HG03175 (cell line): ENCODE measurements around the gene MORC2.

ENCODE experiments used
- ATAC-seq: cut with Tn5 transposase; IDR thresholded peaks from one replicate; pipeline ENCODE4 v1.9.1; 2021; ENCODE audit warnings: mild to moderate bottlenecking, moderate library complexity; ENCODE audit not compliant: unreplicated experiment

Gene MORC2

GRCh38 chr22:30889996-30890480 lies 78.5 kb downstream of the MORC2 start:
- no peak for ATAC-seq

GRCh38 chr22:30889268-30889995 lies 79.1 kb downstream of the MORC2 start:
- ATAC-seq: no peak

GRCh38 chr22:30887861-30888260 lies 80.7 kb downstream of the MORC2 start:
- no peak for ATAC-seq

GRCh38 chr22:30887453-30887852 lies 81.1 kb downstream of the MORC2 start:
- no peak for ATAC-seq

GRCh38 chr22:30885591-30885990 lies 83.0 kb downstream of the MORC2 start:
- ATAC-seq: no peak

GRCh38 chr22:30885001-30885366 lies 83.6 kb downstream of the MORC2 start:
- ATAC-seq: no peak

- ATAC-seq: no peak
These were observed 84.2 kb downstream of the MORC2 start for GRCh38 chr22:30884211-30885000.

- no peak for ATAC-seq
These were observed 84.9 kb downstream of the MORC2 start for GRCh38 chr22:30883586-30884145.

GRCh38 chr22:30882974-30883533 lies 85.5 kb downstream of the MORC2 start:
- ATAC-seq: no peak

- no peak for ATAC-seq
These were observed 86.3 kb downstream of the MORC2 start for GRCh38 chr22:30882184-30882717.

GRCh38 chr22:30881361-30882183 lies 87.0 kb downstream of the MORC2 start:
- no peak for ATAC-seq

- ATAC-seq: no peak
These were observed 87.7 kb downstream of the MORC2 start for GRCh38 chr22:30880847-30881246.

GRCh38 chr22:30880181-30880601 lies 88.4 kb downstream of the MORC2 start:
- no peak for ATAC-seq

GRCh38 chr22:30879415-30879797 lies 89.2 kb downstream of the MORC2 start:
- ATAC-seq: no peak

- no peak for ATAC-seq
These were observed 89.8 kb downstream of the MORC2 start for GRCh38 chr22:30878516-30879414.

GRCh38 chr22:30877662-30878515 lies 90.7 kb downstream of the MORC2 start:
- no peak for ATAC-seq

- no peak for ATAC-seq
These were observed 91.5 kb downstream of the MORC2 start for GRCh38 chr22:30876915-30877553.

GRCh38 chr22:30876221-30876751 lies 92.3 kb downstream of the MORC2 start:
- ATAC-seq: no peak
